OCI-LY1 (cell line): ENCODE measurements around the gene BRD4.

Experiments
- CTCF ChIP-seq: fragments of 200-600 bp; sonication (generic), shearing (Covaris generic); IDR thresholded peaks from 2 replicates; pipeline ENCODE4 v1.5.1; 2017; ENCODE audit warnings: mild to moderate bottlenecking, antibody characterized with exemption, low read length, moderate library complexity, mixed read lengths
- EZH2 ChIP-seq: fragments of 200-600 bp; sonication (generic), shearing (Covaris generic); IDR thresholded peaks from 2 replicates; pipeline ENCODE4 v1.8.0; 2017; ENCODE audit warnings: borderline replicate concordance, mixed run types, mild to moderate bottlenecking, antibody characterized with exemption, low read length, moderate library complexity, mixed read lengths

GRCh38 chr19:15300533-15301197 lies 31.7 kb downstream of the BRD4 start:
- TF ChIP-seq CTCF (no peak), EZH2 (no peak)
